GM21825 (cell line): ENCODE results near the gene TTLL12.
"Not testable (repeated sequence)": the region's sequence is repeated elsewhere in the genome, so short reads cannot be mapped to it uniquely, and the experiment has no call there.

Experiments used
- ATAC-seq: cut with Tn5 transposase; IDR thresholded peaks from one replicate; pipeline ENCODE4 v1.9.1; 2021; ENCODE audit warnings: mild to moderate bottlenecking, moderate library complexity; ENCODE audit not compliant: unreplicated experiment

TTLL12 gene

DNA sequence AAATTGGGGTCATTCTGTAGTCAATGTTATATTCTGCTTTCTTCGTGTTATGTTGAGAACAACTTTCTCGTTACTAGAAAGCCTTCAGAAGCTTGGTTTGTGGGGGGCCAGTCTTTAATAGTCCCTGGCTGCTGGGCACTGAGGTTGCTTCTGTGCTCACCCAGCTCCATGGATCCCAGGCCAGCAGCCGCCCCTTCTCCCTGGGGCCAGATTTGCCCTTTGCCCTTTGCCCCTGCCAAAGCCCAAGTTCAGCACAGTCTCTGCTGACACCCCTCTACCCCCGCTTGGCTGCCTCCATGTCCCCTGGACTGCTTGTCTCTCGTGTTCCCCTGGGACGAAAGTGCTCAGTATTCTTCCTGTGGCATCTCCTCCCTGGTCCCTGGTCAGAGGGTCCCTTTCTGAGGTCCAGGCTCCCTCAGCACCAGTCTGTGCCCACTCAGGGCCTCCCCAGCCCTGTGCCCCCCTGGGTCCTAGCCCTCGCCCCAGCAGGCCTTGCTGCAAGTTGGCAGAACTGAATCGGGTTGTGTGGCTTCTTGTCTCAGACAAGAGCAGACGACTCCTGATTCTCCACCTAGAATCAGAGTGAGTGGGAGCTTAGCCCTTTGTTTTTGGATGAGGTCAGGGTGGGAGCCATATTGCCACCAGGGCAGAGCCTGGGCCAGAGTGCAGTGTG lies 28.9 kb downstream of the TTLL12 start:
- no peak for ATAC-seq

DNA sequence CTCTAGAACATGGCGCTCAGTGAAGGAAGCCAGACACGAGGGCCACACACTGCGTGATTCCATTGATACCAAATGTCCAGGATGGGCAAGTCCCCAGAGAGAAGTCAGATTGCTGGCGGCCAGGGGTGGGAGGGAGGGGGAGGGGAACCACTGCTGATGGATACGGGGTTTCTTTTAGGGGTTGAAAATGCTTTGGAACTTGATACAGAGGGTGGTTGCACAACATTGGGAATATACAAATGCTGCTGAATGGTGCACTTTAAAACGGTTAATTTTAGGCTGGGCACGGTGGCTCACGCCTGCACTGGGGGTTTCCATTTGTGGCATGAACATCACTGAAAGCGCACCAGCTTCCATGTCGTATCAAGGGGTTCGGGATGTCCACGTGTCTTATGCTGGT lies 30.5 kb downstream of the TTLL12 start:
- ATAC-seq = no peak

DNA sequence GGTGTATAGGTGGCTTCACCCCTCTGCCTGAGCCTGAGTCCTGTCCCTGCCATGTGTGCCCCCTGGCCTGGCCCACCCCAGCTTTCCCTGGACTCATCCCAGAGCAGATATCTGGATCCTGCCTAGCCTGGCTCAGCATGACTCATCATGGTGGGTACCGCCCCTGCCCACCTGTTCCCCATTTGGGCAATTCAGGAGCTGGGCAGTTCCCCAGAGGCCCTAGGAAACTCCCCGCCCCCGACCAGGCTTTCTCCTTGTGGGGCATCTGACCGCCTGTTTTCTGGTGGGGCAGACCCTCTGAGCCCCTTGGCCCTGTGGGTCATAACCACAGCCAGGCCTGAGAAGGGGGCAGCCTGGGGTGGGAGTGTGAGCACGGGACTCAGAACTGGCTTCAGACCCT lies 31.1 kb downstream of the TTLL12 start:
- no peak for ATAC-seq

DNA sequence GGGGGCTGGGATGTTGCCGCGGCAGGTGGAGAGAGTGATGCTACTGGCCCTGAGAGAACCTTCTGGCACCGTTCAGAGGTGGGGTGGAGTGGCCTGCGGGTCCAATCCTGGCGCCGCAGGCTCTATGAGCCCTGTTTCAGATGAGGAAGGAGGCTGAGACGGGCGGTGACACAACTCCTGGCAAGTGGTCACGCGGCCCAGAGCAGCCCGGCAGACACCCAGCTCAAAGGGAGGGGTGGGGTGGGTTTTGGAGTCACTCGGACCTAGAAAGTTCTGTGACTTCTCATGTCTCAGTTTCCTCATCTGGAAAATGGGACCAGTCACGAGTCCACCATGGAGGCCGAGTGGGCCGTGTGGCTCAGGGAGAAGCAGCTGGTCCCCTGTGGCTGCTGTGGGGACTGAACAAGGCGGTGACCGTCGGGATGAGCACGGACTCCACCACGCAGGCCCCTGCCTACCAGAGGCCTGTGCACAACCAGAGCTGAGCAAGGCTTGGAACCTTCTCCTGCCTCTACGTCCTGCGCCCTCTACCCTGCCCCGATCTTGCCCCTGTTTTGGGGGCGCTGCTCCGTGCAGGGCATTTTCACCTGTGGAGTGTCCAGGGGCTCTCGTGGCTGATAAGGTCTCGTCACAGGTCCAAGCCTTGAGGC lies 31.9 kb downstream of the TTLL12 start:
- no peak for ATAC-seq

DNA sequence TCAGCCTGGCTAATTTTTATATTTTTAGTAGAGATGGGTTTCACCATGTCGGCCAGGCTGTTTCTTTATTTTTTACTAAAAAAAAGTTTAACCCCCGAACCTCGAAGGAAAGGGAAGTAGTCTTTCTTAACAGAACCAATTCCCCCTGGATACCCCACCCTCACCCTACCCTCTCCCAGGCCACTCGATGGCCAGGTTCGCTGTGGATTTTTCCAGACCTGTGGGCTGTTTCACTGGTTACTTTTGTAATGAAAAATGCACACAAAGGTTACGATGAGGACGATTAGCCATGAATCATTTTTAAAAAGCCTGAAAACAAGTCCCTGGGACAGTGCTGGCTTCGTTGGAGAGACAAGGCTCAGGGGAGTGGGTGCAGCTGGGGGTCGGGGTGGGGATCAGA lies 33.0 kb downstream of the TTLL12 start:
- no peak for ATAC-seq

DNA sequence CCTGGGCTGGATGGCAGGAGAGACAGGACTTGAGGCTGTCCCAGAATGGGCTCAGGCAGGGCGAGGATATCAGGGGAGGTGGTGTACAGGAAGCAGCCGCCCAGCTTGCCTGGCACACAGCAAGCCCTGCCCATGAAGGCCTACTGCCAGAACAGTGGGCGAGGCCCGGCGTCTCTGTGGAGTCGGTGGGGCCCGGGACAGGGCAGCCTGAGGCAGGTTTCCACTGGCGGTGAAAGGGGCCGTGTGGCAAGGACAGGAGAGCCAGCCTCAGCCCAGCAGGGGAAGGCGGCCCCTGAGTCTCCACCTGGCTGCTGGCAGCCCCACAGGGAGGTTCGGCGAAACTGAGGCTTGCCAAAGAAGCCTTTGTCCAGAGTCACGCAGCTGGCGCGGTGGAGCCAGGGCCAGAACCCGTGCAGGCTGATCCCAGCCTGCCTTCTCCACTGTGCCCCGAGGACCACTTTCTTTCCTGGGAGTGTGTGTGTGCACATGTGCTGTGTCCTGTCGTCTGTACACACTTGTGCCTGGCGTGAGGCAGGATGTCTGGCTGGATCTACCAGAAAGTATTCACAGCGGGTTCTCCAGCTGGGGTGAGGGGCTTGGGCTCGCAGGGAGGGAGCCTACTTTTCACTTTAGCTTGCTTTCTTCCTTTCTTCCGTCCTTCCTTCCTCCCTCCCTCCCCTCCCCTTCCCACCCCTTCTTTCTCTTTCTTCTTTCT lies 34.4 kb downstream of the TTLL12 start:
- ATAC-seq = no peak

DNA sequence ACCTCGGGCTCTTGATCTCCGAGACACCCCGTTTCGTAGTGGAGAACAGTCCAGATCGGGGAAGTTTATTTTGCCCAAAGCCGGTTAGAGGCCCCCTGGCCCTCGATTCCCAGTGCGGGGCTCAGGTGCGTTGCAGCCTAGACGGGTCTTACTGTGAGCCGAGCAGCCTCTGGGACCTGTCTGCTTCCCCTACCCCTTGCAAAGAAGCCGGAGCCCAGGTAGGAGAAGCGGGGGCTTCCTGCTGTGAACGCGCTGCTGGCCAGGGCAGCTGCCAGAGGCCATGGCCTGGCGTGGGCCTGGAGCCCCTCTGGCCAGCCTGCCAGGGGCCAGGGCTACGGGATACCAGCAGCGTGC lies 35.0 kb downstream of the TTLL12 start:
- no peak for ATAC-seq

DNA sequence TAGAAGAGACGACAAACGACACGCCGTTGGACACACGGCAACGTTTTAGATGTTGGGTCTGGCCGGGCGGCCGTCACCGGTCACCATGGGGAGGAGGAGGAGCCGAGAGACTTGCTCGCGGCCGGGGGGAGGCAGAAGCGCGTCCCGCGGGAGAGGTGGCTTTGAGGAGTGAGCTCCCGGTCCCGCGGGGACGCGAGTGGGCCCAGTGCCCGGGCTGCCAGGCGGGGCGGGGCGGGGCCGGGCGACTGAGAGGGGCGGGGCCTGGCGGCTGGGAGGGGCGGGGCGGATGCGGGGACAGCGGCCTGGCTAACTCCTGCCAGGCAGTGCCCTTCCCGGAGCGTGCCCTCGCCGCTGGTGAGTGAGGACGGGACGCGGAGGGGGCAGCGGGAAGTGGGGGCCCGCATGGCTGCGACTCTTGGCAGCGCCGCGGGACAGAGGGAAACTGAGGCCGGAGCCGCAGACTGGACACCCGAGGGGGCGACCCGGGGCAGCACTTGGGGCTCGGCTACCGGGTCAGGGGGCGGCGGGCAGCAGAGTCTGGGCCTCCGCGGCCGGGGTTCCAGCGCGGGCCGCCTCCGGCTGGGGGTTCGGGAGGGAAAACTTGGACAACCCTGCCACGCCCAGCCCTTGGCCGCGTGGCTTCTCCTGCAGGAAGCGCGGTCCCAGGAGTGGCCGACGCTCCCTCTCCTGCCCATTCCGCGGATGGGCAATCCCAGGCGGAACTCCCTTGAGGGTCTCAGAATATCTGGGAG lies 35.5 kb downstream of the TTLL12 start, which contains the start of gene TSPO:
Gene TSPO, plus strand, starts transcription at position 309 of the 752 bp plus-strand sequence. CDS start 7,680 bp downstream, outside the sequence.
- no peak for ATAC-seq

DNA sequence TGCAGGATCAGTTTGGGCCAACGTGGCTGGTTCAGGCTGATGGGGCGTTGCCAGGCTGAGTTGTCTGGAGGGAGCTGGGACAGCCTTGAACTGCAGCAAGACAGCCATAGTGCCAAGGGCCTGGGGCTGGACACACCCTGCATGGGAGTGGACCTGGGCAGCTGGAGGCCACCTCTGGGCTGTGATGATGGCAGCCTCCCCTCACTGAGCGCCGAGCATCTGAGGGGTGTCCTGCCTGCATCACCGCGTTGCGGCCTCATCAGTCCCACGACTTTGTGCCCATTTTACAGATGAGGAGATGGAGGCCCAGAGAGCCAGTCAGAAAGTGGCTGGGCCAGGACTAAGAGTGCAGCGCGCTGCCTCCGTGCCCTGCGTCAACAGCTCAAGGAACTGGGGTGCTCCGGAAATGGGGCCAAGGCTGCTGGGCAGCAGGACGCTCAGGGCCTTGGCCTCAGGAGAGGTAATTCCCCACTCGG lies 36.2 kb downstream of the TTLL12 start:
- ATAC-seq = no peak

DNA sequence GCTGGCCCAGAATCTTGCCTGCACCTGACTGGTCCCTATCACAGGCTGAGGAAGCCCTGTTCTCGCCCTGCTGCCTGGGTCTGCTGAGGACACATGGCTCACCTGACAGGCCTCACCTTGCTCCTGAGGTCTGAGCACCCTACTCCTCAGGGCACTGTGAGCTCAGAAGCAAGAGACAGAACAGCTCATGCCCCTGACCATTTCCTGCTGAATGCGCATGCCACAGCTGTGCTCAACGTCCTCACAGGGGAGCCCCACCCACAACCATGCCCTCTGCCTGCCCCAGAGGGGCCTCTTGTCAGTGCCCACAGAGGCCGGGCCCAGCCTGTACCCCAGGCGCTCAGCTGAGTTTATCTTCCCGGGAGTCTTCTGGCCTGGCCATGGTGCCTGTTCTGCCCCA lies 38.4 kb downstream of the TTLL12 start:
- ATAC-seq = no peak

DNA sequence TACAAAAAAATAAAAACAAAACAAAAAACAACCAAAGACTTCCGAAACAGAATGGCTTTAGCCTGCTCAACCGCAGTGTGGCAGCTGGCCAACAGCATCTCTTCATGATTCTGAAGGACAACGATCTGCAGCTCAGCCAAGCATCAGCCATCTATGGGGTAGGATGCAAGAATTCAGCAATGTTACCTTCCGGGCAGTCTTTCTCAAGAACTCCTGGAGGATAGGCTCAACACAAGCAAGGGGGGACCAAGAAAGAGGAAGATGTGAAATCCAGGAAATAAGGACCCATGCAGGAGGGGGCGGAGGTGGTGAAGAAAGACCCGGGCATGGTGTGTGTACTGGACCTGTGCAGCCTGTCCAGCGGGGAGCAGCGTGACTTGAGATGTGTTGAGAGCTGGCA lies 39.1 kb downstream of the TTLL12 start:
- no peak for ATAC-seq

DNA sequence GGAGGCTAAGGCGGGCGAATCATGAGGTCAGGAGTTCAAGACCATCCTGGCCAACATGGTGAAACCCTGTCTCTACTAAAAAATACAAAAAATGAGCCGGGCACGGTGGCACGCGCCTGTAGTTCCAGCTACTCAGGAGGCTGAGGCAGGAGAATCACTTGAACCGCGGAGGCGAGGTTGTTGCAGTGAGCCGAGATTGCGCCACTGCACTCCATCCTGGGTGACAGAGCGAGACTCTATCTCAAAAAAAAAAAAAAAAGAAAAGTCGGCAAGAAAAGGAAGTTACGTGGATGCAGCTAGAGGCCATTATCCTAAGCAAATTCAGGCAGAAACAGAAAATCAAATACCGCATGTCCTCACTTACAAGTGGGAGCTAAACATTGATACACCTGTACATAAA lies 40.6 kb downstream of the TTLL12 start:
- ATAC-seq = not testable (repeated sequence)

DNA sequence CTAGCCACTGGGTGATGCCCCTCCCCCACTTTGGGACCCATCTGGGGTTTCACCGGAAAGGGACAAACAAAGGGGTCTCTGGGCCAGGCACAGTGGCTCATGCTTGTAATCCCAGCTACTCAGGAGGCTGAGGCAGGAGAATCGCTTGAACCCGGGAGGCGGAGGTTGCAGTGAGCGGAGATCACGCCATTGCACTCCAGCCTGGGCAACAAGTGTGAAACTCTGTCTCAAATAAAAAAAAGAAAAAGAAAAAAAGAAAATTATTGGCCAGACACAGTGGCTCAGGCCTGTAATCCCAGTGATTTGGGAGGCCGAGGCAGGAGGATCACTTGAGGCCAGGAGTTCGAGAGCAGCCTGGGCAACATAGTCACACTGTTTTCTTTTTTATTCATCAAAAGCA lies 41.6 kb downstream of the TTLL12 start:
- ATAC-seq = not testable (repeated sequence)

DNA sequence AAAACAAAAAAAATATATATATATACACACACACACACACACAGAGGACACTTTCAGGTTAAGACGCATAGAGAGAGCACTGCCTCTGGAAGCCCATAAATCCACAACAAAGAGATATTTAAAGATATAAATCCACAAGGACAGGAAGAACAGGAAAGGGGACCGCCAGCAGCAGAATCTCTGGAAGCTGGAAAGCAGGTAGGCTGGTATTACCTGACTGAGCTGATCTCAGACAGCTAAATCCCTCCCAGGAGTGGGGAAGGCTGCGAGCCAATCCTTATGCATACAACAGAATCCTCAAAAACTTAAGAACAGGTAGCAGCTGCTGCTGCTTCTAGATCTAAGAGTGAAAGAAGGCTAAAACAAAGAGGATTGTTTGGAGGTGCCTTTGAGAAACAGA lies 42.0 kb downstream of the TTLL12 start:
- no peak for ATAC-seq

DNA sequence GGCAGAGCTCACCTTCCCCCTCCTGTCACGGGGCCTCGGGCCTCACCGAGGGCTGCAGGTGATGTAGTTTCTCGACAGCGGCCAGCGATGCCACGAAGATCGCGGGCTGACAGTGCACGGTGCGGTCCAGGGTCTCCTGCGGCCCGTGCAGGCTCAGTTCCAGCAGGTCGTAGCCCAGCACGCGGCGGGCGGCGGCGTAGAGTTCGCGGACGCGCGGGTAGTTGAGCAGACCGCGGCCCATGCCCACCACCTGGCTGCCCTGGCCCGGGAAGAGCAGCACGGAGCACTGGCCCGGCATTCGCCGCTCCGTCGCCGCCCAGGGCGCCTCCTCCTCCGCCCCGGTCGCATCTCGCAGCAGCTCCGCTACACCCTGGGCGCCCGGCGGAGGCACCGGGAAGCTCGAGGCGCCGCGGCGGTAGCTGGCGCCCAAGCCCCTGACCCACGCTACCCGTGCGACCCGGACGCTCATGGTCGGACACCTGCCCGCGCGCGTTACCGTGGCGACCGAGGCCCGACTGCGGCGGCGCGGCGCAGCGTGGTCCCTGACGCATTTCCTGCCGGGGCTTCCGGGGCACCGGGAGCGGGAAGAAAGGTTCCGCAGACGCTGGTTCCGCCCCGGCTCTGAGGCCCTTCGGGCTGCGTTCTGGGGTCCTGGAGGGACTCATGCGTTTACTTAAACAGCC lies 43.9 kb downstream of the TTLL12 start, which contains the start of gene MCAT:
Gene MCAT, minus strand, starts transcription at position 519 of the 683 bp plus-strand sequence. Its CDS starts 50 bp downstream, at position 469.
- peak; percentile 82 for ATAC-seq

DNA sequence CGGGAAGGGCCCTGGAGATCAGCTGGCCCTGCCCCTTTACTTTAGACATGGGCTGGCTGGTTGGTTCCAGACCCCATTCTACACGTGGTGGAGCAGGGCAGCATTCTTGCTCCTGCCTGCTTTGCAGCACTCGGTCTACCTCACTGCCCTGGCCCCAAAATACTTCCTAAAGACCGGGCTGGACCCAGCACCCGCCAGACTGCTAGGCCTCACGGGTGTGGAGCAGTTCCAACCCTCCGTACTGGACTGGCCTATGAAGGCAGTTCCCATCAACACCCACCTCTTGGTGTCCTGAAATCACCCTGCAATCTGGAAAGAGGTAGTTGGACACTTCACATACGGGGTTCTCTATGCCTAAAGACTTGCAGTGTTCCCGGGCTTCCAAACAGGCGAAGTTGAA lies 50.1 kb downstream of the TTLL12 start:
- no peak for ATAC-seq

DNA sequence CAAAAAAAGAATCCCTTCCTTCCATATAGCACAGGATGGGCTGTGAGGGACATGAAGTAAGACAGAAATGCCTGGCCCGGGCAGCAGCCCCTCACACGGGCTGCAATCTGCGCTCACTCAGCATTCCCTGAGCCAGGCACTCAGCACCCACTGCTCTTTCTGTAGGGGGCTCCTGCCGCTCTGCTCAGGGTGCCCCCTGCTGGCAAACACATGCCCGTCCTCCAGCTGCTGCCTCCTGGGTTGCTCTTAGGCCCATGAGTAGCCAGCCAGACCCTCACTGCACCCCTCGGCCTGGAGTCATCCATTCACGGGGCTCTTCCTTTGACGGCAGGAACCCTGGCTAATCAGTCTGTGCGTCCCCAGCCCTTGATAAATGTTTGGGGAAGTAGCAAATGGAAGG lies 50.7 kb downstream of the TTLL12 start:
- ATAC-seq = no peak

DNA sequence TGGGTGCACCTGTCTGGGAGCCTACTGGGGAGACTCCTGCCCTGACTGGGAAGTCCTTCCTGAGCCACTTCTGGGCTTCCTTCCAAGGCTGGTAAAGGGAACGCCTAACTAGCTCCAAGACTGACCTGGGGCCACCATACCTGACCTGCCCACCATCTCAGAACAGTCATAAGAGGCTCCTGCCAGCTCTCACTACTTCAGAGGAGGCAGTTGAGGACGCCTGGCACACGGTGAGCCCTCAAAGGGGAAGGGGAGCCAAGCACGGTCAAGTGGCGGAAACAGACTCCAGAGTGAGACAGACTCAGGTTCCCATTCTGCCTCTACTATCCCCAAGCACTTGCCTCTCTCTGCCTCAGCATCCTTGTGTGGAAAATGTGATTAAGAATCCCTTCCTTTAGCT lies 51.4 kb downstream of the TTLL12 start:
- ATAC-seq = no peak

DNA sequence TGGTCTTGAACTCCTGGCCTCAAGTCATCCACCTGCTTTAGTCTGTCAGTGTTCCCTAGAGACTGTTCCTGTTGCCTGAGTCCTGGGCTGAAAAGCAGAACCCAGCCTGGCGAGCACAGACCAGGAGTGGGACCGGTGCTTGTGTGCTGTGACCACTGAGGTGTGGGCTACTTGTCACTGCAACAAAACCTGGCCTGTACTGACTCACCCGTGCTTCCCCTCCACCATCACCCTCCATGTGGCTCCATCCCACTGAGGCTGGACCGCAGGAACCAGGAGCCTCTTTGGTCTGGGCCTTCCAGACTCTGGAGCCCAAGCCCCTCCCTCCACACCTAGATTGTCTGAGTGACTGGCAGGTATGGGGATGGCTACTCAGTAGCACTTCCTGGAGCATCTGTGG lies 52.4 kb downstream of the TTLL12 start:
- no peak for ATAC-seq

DNA sequence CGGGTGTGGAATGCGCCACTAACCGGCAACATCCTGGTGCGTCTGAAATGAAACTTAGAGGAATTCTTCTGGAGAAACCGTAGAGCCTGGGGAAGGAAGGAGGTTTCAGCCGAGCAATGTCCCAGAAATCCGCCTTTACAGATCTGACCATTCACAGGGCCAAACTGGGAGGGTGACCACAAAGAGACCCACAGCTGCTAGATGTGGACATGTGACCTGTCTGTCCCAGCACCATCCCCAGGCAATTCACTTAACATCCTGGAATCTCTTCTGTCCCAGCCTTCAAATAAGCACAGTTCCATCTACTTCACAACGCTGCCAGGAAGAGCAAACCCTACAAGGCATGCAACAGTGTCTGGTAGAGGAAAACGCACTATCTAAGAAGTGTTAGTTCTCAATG lies 53.5 kb downstream of the TTLL12 start:
- ATAC-seq = no peak
